ENCODE measurements around the gene DTX1. TPM values are rescaled to one million over a fixed set of nuclear protein-coding genes. Genes with fewer than 3 reads are reported as not detected.

Gene DTX1
- total RNA-seq, 1 experiment from 2014 or later: 3.0 TPM

- no peak overlapping the region for H3K4me3 Mint-ChIP-seq
- Histone ChIP-seq H4K5ac (ENCODE audit: insufficient read length, low read depth, low read length) (no peak overlapping the region), H2BK120ac (ENCODE audit: low read depth, low read length, poor library complexity, severe bottlenecking) (no peak overlapping the region), H3K18ac (ENCODE audit: insufficient read length, low read depth, low read length) (no peak overlapping the region), H2AK5ac (ENCODE audit: insufficient read length, low read length) (no peak overlapping the region), H2BK5ac (ENCODE audit: insufficient read length, low read length) (no peak overlapping the region), H2BK15ac (ENCODE audit: low read depth, low read length) (no peak overlapping the region), H2BK20ac (ENCODE audit: low read depth, low read length, poor library complexity, severe bottlenecking) (no peak overlapping the region), H4K91ac (ENCODE audit: insufficient read length, low read depth, low read length) (no peak overlapping the region), H3K23ac (ENCODE audit: insufficient read length, low read depth, low read length) (no peak overlapping the region), H3K14ac (ENCODE audit: insufficient read depth, low read length) (no peak overlapping the region), H3K4me2 (ENCODE audit: insufficient read depth, insufficient read length, low read length) (no peak overlapping the region), H4K8ac (replicated peaks; ENCODE audit: insufficient read length, low read depth, low read length) (no peak overlapping the region), H2BK12ac (ENCODE audit: insufficient read length, low read depth, low read length) (no peak overlapping the region), H3K27ac (ENCODE audit: insufficient read length, low read depth, low read length) (no peak overlapping the region), H3K9ac (ENCODE audit: extremely low read depth, insufficient read length, low read length) (no peak overlapping the region), H3K79me1 (ENCODE audit: insufficient read depth, low read depth, low read length, poor library complexity, severe bottlenecking) (no peaks in the 10 kb centered on the region), H3K27me3 (ENCODE audit: insufficient read depth, low read length) (no peaks in the 10 kb centered on the region; the same call in 1 of the 2 replicates), H3K4ac (ENCODE audit: low read depth, low read length) (no peak overlapping the region), H3K23me2 (ENCODE audit: insufficient read length, low read depth, low read length, poor library complexity, severe bottlenecking) (peaks cover 4% of the 10 kb centered on the region), H3K79me2 (ENCODE audit: insufficient read depth, low read length) (no peaks in the 10 kb centered on the region), H2AFZ (ENCODE audit: low read length) (no peak overlapping the region), H4K20me1 (ENCODE audit: control insufficient read depth, insufficient read depth, insufficient read length) (peaks cover 4% of the 10 kb centered on the region), H3K56ac (ENCODE audit: insufficient read length, low read depth, low read length) (no peak overlapping the region), H3K9me3 (ENCODE audit: control insufficient read depth, low read depth, low read length) (no peaks in the 10 kb centered on the region), H3T11ph (ENCODE audit: low read length) (no peak overlapping the region), H3K4me1 (ENCODE audit: insufficient read depth, low read length) (no peaks in the 10 kb centered on the region)
- no CpG with 5 or more reads among the region's 15 CpGs for WGBS (ENCODE audit: extremely low coverage, insufficient read length, low lambda C conversion rate)
- H3K4me1 Mint-ChIP-seq: peaks cover 0 to 11% of the 10 kb centered on the region in 2 experiments; a peak in 3 of 4 replicates
- H3K27me3 Mint-ChIP-seq (ENCODE audit: low read depth): peaks cover 6% of the 10 kb centered on the region
- TF ChIP-seq CTCF (conservative IDR thresholded peaks at IDR 0.05): no peak
- no peak overlapping the region for H3K27ac Mint-ChIP-seq
- no peaks in the 10 kb centered on the region for H3K9me3 Mint-ChIP-seq
- no peaks in the 10 kb centered on the region for H3K36me3 Mint-ChIP-seq (ENCODE audit: insufficient read depth in 1 of 3, low read depth in 3 of 3)
- DNase-seq: no peak
Observed at GRCh38 chr12:113105606-113106271, 49.2 kb downstream of the DTX1 start.

Data from H9 (cell line).